ENCODE results near the gene UBAC2.

DNA sequence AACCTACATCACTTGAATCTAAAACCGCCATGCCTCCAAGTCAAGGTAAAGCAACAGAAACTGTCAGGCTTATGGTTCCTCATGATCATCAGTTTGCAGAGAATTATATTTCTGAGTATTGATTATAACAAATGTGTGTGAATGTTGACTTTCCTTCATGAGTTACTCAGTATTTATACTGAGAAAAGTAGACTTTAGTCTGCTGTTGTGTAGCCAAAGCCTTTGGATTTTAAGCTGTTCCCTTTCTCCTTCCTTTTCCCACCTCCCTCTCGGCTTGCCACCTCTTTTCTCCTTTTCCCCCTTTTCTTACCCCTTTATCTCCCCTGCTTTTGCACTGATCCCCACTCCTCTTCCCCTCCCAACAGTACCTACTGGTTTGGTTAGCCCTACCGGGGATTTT, 78.2 kb downstream of the UBAC2 start:
- TF ChIP-seq SP1 (IDR thresholded peaks at IDR 0.05; ENCODE audit: low read depth, low read length): no peak
- TF ChIP-seq, protein P1, sequence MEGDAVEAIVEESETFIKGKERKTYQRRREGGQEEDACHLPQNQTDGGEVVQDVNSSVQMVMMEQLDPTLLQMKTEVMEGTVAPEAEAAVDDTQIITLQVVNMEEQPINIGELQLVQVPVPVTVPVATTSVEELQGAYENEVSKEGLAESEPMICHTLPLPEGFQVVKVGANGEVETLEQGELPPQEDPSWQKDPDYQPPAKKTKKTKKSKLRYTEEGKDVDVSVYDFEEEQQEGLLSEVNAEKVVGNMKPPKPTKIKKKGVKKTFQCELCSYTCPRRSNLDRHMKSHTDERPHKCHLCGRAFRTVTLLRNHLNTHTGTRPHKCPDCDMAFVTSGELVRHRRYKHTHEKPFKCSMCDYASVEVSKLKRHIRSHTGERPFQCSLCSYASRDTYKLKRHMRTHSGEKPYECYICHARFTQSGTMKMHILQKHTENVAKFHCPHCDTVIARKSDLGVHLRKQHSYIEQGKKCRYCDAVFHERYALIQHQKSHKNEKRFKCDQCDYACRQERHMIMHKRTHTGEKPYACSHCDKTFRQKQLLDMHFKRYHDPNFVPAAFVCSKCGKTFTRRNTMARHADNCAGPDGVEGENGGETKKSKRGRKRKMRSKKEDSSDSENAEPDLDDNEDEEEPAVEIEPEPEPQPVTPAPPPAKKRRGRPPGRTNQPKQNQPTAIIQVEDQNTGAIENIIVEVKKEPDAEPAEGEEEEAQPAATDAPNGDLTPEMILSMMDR (IDR thresholded peaks at IDR 0.05; ENCODE audit: control extremely low read depth in 1 of 3, insufficient read depth in 1 of 3, low read depth in 1 of 3, low read length in 3 of 3): no peak
- TF ChIP-seq SIX5 (IDR thresholded peaks at IDR 0.05; ENCODE audit: low read depth, low read length): no peak
- no peak for TF ChIP-seq CREB1 (IDR thresholded peaks at IDR 0.05)
- TF ChIP-seq ATF3 (IDR thresholded peaks at IDR 0.05; ENCODE audit: insufficient read depth, low read depth, low read length): no peak
- no peak for TF ChIP-seq JUND (IDR thresholded peaks at IDR 0.05; ENCODE audit: low read length)
- no peak for TF ChIP-seq ZNF274 (IDR thresholded peaks at IDR 0.05; ENCODE audit: borderline replicate concordance, extremely low read depth, low read length)
- no peak for TF ChIP-seq POLR2AphosphoS5 (IDR thresholded peaks at IDR 0.05; ENCODE audit: low read depth, low read length)
- TF ChIP-seq CHD2 (IDR thresholded peaks at IDR 0.05; ENCODE audit: low read length): no peak
- no peak for TF ChIP-seq CEBPB (IDR thresholded peaks at IDR 0.05; ENCODE audit: low read depth, low read length)
